ENCODE results near the gene MCTP1. TPM values are rescaled to one million over a fixed set of nuclear protein-coding genes. Genes with fewer than 3 reads are reported as not detected.
A peak's percentile ranks its signal among the peaks of the same experiment; 100 is the strongest.

MCTP1 gene
- total RNA-seq, 1 experiment from 2014 or later, result 5.6 TPM

DNA sequence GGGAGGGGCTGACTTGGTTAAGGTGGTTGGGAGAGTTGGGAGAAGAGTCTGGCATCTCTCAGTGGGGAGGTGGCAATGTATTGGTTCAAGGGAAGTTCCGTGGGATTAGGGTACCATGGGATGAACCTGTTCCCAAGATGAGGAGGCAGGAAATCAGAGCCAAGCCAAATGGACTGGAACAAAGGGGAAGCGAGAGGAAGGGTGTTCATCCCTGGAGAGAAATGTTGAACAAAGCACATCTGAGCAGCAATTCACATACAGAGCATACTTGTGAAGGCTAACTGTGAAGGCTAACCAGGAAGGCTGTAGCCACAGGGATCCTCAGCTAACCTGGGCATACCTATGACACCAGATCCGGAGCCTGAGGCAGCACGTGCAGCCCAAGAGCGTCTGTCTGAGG, 214.0 kb downstream of the MCTP1 start:
- CTCF ChIA-PET, result no interaction called here
- POLR2A ChIA-PET, result no interaction called here
- H3K27me3 Mint-ChIP-seq (ENCODE audit: low read depth), result no peaks in the 10 kb centered on the region
- no peaks in the 10 kb centered on the region for H3K36me3 Mint-ChIP-seq
- TF ChIP-seq, protein P1, sequence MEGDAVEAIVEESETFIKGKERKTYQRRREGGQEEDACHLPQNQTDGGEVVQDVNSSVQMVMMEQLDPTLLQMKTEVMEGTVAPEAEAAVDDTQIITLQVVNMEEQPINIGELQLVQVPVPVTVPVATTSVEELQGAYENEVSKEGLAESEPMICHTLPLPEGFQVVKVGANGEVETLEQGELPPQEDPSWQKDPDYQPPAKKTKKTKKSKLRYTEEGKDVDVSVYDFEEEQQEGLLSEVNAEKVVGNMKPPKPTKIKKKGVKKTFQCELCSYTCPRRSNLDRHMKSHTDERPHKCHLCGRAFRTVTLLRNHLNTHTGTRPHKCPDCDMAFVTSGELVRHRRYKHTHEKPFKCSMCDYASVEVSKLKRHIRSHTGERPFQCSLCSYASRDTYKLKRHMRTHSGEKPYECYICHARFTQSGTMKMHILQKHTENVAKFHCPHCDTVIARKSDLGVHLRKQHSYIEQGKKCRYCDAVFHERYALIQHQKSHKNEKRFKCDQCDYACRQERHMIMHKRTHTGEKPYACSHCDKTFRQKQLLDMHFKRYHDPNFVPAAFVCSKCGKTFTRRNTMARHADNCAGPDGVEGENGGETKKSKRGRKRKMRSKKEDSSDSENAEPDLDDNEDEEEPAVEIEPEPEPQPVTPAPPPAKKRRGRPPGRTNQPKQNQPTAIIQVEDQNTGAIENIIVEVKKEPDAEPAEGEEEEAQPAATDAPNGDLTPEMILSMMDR (IDR thresholded peaks at IDR 0.05), result no peak
- TF ChIP-seq, protein P2, sequence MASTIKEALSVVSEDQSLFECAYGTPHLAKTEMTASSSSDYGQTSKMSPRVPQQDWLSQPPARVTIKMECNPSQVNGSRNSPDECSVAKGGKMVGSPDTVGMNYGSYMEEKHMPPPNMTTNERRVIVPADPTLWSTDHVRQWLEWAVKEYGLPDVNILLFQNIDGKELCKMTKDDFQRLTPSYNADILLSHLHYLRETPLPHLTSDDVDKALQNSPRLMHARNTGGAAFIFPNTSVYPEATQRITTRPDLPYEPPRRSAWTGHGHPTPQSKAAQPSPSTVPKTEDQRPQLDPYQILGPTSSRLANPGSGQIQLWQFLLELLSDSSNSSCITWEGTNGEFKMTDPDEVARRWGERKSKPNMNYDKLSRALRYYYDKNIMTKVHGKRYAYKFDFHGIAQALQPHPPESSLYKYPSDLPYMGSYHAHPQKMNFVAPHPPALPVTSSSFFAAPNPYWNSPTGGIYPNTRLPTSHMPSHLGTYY (CRISPR knock-in tag; IDR thresholded peaks at IDR 0.05), result no peak
- TF ChIP-seq ZNF416 (CRISPR knock-in tag; IDR thresholded peaks at IDR 0.05) (no peak), FOXK1 (CRISPR knock-in tag; IDR thresholded peaks at IDR 0.05) (no peak), ETV6 (CRISPR knock-in tag; IDR thresholded peaks at IDR 0.05) (no peak), ELF4 (CRISPR knock-in tag; IDR thresholded peaks at IDR 0.05; ENCODE audit: low read depth) (no peak), ATF1 (CRISPR knock-in tag; IDR thresholded peaks at IDR 0.05) (no peak), GABPB1 (CRISPR knock-in tag; IDR thresholded peaks at IDR 0.05) (no peak), NR2C2 (CRISPR knock-in tag; IDR thresholded peaks at IDR 0.05) (no peak), ZNF219 (CRISPR knock-in tag; IDR thresholded peaks at IDR 0.05; ENCODE audit: borderline replicate concordance) (no peak), TP53 (CRISPR knock-in tag; IDR thresholded peaks at IDR 0.05) (no peak), RORB (CRISPR knock-in tag; IDR thresholded peaks at IDR 0.05) (no peak)
- TF ChIP-seq, protein P3, sequence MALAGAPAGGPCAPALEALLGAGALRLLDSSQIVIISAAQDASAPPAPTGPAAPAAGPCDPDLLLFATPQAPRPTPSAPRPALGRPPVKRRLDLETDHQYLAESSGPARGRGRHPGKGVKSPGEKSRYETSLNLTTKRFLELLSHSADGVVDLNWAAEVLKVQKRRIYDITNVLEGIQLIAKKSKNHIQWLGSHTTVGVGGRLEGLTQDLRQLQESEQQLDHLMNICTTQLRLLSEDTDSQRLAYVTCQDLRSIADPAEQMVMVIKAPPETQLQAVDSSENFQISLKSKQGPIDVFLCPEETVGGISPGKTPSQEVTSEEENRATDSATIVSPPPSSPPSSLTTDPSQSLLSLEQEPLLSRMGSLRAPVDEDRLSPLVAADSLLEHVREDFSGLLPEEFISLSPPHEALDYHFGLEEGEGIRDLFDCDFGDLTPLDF (CRISPR knock-in tag; IDR thresholded peaks at IDR 0.05), result no peak
- TF ChIP-seq, protein P4, sequence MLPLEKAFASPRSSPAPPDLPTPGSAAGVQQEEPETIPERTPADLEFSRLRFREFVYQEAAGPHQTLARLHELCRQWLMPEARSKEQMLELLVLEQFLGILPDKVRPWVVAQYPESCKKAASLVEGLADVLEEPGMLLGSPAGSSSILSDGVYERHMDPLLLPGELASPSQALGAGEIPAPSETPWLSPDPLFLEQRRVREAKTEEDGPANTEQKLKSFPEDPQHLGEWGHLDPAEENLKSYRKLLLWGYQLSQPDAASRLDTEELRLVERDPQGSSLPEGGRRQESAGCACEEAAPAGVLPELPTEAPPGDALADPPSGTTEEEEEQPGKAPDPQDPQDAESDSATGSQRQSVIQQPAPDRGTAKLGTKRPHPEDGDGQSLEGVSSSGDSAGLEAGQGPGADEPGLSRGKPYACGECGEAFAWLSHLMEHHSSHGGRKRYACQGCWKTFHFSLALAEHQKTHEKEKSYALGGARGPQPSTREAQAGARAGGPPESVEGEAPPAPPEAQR (CRISPR knock-in tag; IDR thresholded peaks at IDR 0.05), result no peak
- no peak overlapping the region for H3K27ac Mint-ChIP-seq
- H3K4me3 Mint-ChIP-seq, result no peak overlapping the region
- DNase-seq (ENCODE audit: low spot score), result no peak
- H3K9me3 Mint-ChIP-seq, result no peaks in the 10 kb centered on the region
- peaks cover 12% of the 10 kb centered on the region for H3K4me1 Mint-ChIP-seq
- peak; percentile 30; the same call in 1 of the 2 replicates for ATAC-seq

DNA sequence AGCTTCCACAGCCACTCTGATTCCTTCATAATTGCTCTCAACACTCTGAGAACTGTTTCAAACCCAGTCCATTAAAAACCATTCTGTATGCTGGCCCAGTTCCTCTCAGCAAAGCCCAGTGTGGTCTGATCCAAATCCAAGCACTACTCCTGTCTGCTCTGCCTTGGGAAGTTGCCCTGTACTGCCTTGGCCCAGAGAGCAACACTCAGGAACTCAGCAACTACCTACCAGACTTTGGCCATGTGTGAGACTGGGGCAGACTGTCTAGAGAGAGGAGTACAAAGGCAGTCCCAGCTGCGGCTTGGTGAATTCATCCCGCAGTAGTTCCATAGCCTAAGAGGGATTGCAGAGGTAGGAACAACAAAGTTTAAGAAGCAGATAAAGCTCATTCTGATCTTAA, 214.4 kb downstream of the MCTP1 start:
- no peak for DNase-seq (ENCODE audit: low spot score)
- Mint-ChIP-seq H3K9me3 (no peaks in the 10 kb centered on the region), H3K36me3 (no peaks in the 10 kb centered on the region), H3K27me3 (ENCODE audit: low read depth) (no peaks in the 10 kb centered on the region), H3K4me3 (no peak overlapping the region), H3K4me1 (peaks cover 12% of the 10 kb centered on the region), H3K27ac (no peak overlapping the region)
- CTCF ChIA-PET, result no interaction called here
- no peak for ATAC-seq
- POLR2A ChIA-PET, result no interaction called here
- TF ChIP-seq ZNF671 (CRISPR knock-in tag; IDR thresholded peaks at IDR 0.05) (no peak), CREM (CRISPR knock-in tag; IDR thresholded peaks at IDR 0.05) (no peak), MYBL2 (CRISPR knock-in tag; IDR thresholded peaks at IDR 0.05) (no peak), FOXP1 (CRISPR knock-in tag; IDR thresholded peaks at IDR 0.05; ENCODE audit: borderline replicate concordance) (no peak), NR2C2 (CRISPR knock-in tag; IDR thresholded peaks at IDR 0.05) (no peak)
- TF ChIP-seq, protein P5, sequence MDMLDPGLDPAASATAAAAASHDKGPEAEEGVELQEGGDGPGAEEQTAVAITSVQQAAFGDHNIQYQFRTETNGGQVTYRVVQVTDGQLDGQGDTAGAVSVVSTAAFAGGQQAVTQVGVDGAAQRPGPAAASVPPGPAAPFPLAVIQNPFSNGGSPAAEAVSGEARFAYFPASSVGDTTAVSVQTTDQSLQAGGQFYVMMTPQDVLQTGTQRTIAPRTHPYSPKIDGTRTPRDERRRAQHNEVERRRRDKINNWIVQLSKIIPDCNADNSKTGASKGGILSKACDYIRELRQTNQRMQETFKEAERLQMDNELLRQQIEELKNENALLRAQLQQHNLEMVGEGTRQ (CRISPR knock-in tag; IDR thresholded peaks at IDR 0.05), result no peak
- TF ChIP-seq, protein P6, sequence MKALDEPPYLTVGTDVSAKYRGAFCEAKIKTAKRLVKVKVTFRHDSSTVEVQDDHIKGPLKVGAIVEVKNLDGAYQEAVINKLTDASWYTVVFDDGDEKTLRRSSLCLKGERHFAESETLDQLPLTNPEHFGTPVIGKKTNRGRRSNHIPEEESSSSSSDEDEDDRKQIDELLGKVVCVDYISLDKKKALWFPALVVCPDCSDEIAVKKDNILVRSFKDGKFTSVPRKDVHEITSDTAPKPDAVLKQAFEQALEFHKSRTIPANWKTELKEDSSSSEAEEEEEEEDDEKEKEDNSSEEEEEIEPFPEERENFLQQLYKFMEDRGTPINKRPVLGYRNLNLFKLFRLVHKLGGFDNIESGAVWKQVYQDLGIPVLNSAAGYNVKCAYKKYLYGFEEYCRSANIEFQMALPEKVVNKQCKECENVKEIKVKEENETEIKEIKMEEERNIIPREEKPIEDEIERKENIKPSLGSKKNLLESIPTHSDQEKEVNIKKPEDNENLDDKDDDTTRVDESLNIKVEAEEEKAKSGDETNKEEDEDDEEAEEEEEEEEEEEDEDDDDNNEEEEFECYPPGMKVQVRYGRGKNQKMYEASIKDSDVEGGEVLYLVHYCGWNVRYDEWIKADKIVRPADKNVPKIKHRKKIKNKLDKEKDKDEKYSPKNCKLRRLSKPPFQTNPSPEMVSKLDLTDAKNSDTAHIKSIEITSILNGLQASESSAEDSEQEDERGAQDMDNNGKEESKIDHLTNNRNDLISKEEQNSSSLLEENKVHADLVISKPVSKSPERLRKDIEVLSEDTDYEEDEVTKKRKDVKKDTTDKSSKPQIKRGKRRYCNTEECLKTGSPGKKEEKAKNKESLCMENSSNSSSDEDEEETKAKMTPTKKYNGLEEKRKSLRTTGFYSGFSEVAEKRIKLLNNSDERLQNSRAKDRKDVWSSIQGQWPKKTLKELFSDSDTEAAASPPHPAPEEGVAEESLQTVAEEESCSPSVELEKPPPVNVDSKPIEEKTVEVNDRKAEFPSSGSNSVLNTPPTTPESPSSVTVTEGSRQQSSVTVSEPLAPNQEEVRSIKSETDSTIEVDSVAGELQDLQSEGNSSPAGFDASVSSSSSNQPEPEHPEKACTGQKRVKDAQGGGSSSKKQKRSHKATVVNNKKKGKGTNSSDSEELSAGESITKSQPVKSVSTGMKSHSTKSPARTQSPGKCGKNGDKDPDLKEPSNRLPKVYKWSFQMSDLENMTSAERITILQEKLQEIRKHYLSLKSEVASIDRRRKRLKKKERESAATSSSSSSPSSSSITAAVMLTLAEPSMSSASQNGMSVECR (CRISPR knock-in tag; IDR thresholded peaks at IDR 0.05; ENCODE audit: borderline replicate concordance), result no peak
- TF ChIP-seq, protein P7, sequence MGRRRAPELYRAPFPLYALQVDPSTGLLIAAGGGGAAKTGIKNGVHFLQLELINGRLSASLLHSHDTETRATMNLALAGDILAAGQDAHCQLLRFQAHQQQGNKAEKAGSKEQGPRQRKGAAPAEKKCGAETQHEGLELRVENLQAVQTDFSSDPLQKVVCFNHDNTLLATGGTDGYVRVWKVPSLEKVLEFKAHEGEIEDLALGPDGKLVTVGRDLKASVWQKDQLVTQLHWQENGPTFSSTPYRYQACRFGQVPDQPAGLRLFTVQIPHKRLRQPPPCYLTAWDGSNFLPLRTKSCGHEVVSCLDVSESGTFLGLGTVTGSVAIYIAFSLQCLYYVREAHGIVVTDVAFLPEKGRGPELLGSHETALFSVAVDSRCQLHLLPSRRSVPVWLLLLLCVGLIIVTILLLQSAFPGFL (CRISPR knock-in tag; IDR thresholded peaks at IDR 0.05; ENCODE audit: borderline replicate concordance), result no peak
- TF ChIP-seq, protein P1 (IDR thresholded peaks at IDR 0.05), result no peak
- TF ChIP-seq, protein P8, sequence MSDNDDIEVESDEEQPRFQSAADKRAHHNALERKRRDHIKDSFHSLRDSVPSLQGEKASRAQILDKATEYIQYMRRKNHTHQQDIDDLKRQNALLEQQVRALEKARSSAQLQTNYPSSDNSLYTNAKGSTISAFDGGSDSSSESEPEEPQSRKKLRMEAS (CRISPR knock-in tag; IDR thresholded peaks at IDR 0.05), result no peak

All from WTC11 (cell line).